Calu3 (cell line): ENCODE measurements around the gene FABP7. TPM values are rescaled to one million over a fixed set of nuclear protein-coding genes. Genes with fewer than 3 reads are reported as not detected.
A peak's percentile ranks its signal among the peaks of the same experiment; 100 is the strongest.

Experiments
- BruUV-seq: library from RNA; stranded (reverse); fragments of 400-500 nt; replicated peaks from 2 replicates; lab custom pipeline; 2021; lab: Mats Ljungman, UMichigan
- CTCF ChIA-PET: fragments of 300-600 bp; sonication (Branson Sonifier 250); formaldehyde crosslinking; loops from one replicate; lab custom pipeline; 2022; ENCODE audit warnings: antibody characterized with exemption; lab: Charles Lee
- DNase-seq: peaks from one replicate; pipeline ENCODE4 v3.0.0; 2022
- H3K27ac Mint-ChIP-seq: one replicate; pipeline ENCODE4 v1.8.0; 2022; ENCODE audit warnings: mixed read lengths; ENCODE audit not compliant: unreplicated experiment
- H3K27me3 Mint-ChIP-seq: one replicate; pipeline ENCODE4 v1.8.0; 2022; ENCODE audit warnings: mixed read lengths; ENCODE audit not compliant: unreplicated experiment
- H3K36me3 Mint-ChIP-seq: one replicate; pipeline ENCODE4 v1.8.0; 2022; ENCODE audit warnings: mild to moderate bottlenecking, moderate library complexity, mixed read lengths; ENCODE audit not compliant: insufficient read depth, unreplicated experiment
- H3K4me1 Mint-ChIP-seq: one replicate; pipeline ENCODE4 v1.8.0; 2022; ENCODE audit warnings: mild to moderate bottlenecking, low read depth, mixed read lengths; ENCODE audit not compliant: unreplicated experiment
- H3K4me3 Mint-ChIP-seq: one replicate; pipeline ENCODE4 v1.8.0; 2022; ENCODE audit warnings: mild to moderate bottlenecking, low read depth, moderate library complexity, mixed read lengths; ENCODE audit not compliant: unreplicated experiment
- H3K9me3 Mint-ChIP-seq: one replicate; pipeline ENCODE4 v1.8.0; 2022; ENCODE audit warnings: low read depth, mixed read lengths; ENCODE audit not compliant: unreplicated experiment
- intact Hi-C: fragments of 100-400 bp; cut with micrococcal nuclease; formaldehyde crosslinking; loops from one replicate; pipeline ENCODE4 v1.10.0; 2022; ENCODE audit not compliant: unreplicated experiment
- total RNA-seq: library from RNA; stranded (reverse); gene quantifications from 2 replicates; pipeline ENCODE4 v1.2.3, GENCODE V29; 2022
- TF ChIP-seq, protein P1 (sequence below): fragments of 200-600 bp; IDR thresholded peaks from one replicate; pipeline ENCODE4 v1.8.0; 2022; ENCODE audit warnings: antibody characterized with exemption; ENCODE audit not compliant: unreplicated experiment

Gene FABP7
- total RNA-seq, 1 experiment from 2014 or later: not detected

GRCh38 chr6:122787721-122788120 lies 8.2 kb downstream of the FABP7 start:
- no peaks in the 10 kb centered on the region for H3K27me3 Mint-ChIP-seq
- no peak overlapping the region for H3K4me3 Mint-ChIP-seq
- CTCF ChIA-PET: no interaction called here
- H3K27ac Mint-ChIP-seq: no peak overlapping the region
- intact Hi-C loops: loop anchor here (5.0 kb wide), 1 partner anchor 50 kb away; no protein-coding TSS in a partner anchor
- H3K36me3 Mint-ChIP-seq: peaks cover 14% of the 10 kb centered on the region
- H3K9me3 Mint-ChIP-seq: no peaks in the 10 kb centered on the region
- no TSS peak for BruUV-seq
- DNase-seq: no peak
- peaks cover 11% of the 10 kb centered on the region for H3K4me1 Mint-ChIP-seq
- TF ChIP-seq, protein P1, sequence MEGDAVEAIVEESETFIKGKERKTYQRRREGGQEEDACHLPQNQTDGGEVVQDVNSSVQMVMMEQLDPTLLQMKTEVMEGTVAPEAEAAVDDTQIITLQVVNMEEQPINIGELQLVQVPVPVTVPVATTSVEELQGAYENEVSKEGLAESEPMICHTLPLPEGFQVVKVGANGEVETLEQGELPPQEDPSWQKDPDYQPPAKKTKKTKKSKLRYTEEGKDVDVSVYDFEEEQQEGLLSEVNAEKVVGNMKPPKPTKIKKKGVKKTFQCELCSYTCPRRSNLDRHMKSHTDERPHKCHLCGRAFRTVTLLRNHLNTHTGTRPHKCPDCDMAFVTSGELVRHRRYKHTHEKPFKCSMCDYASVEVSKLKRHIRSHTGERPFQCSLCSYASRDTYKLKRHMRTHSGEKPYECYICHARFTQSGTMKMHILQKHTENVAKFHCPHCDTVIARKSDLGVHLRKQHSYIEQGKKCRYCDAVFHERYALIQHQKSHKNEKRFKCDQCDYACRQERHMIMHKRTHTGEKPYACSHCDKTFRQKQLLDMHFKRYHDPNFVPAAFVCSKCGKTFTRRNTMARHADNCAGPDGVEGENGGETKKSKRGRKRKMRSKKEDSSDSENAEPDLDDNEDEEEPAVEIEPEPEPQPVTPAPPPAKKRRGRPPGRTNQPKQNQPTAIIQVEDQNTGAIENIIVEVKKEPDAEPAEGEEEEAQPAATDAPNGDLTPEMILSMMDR: no peak

DNA sequence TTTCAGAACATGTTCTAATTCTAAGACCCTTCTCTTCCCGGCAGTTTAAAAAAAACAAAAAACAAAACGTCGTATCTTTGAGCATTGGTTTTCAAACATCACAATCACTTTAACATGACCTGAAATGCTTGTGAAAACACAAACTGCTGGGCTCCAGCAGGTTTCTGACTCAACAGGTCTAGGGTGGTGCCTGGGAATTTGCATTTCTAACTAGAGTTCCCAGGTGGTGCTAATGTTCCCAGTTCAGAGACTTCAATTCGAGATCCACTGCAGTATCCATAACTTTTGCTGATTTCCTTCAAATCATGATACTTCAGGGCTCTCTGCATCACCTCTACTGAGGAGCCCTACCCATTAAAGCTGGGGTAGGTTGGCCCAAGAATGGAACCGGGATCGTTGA lies 8.7 kb downstream of the FABP7 start:
- H3K27ac Mint-ChIP-seq: no peak overlapping the region
- H3K9me3 Mint-ChIP-seq: no peaks in the 10 kb centered on the region

GRCh38 chr6:122788663-122789181 lies 9.2 kb downstream of the FABP7 start:
- no peaks in the 10 kb centered on the region for H3K27me3 Mint-ChIP-seq
- BruUV-seq: no TSS peak
- CTCF ChIA-PET: interaction anchor here (1.0 to 2.0 kb wide), 7 partner anchors 10 to 93 kb away, joined by 3 to 16 read pairs (median 5); no protein-coding TSS in a partner anchor

More for the DNA sequence above, 8.7 kb downstream of the FABP7 start:
- H3K36me3 Mint-ChIP-seq: peaks cover 14% of the 10 kb centered on the region
- no peaks in the 10 kb centered on the region for H3K27me3 Mint-ChIP-seq
- no peak for DNase-seq
- TF ChIP-seq, protein P1: no peak
- H3K4me3 Mint-ChIP-seq: no peak overlapping the region
- H3K4me1 Mint-ChIP-seq: peaks cover 11% of the 10 kb centered on the region
- intact Hi-C loops: loop anchor here (5.0 kb wide), 1 partner anchor 51 kb away; no protein-coding TSS in a partner anchor
- no TSS peak for BruUV-seq
- CTCF ChIA-PET: interaction anchor here (1.3 to 2.0 kb wide), 2 partner anchors 51 to 92 kb away, joined by 5 to 11 read pairs; no protein-coding TSS in a partner anchor

DNA sequence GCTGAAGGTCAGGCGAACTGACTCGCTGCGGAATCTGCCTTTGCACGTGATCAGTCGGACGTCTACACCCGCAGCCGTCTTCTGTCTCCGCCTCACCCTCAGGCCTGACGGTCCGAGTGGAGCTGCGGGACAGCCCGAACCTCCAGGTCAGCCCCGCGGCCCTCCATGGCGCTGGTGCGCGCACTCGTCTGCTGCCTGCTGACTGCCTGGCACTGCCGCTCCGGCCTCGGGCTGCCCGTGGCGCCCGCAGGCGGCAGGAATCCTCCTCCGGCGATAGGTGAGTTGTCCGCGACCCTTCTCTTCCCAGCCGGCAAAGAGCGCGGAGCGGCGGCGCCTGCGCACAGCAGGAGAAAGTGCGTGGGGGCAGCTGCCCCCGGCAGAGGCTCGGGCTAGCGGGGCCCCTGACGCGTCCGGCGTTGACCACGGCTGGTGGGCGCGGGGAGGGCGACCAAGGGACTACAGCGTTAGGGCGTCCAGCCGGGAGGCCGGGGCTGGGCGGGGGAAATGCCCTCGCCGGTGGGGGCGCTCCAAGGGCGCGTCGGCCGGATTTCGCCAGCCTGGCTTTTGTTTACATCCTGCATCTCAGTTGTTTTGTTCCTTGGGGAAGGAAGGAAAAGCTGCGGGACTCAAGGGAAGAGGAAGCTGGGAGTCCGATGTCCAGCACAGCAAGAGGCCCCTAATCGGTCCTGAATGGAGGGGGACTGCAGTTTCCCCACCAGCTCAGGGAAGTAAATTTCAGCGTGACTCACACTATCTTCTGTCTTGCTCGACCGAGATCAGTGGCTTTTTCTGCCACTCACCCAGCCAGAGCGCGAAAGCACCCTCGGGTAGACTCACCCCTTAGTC lies 9.9 kb downstream of the FABP7 start, which contains the start of gene SMPDL3A:
SMPDL3A (plus strand) TSS at position 77 of the 846 bp plus-strand sequence; CDS start at position 166, 89 bp downstream.
- H3K4me1 Mint-ChIP-seq: peaks cover 11% of the 10 kb centered on the region
- H3K27ac Mint-ChIP-seq: peak within 1 kb of the TSS; percentile 73
- H3K4me3 Mint-ChIP-seq: peak within 1 kb of the TSS; percentile 93
- TF ChIP-seq, protein P1: peak; percentile 49
- H3K36me3 Mint-ChIP-seq: peaks cover 14% of the 10 kb centered on the region
- CTCF ChIA-PET: interaction anchor here (1.0 to 2.0 kb wide), 7 partner anchors 9 to 94 kb away, joined by 3 to 16 read pairs (median 5); no protein-coding TSS in a partner anchor
- peak; percentile 80 for DNase-seq
- H3K27me3 Mint-ChIP-seq: no peaks in the 10 kb centered on the region
- BruUV-seq: no TSS peak
- intact Hi-C loops: loop anchor here (1.0 to 5.0 kb wide), 2 partner anchors 49 to 52 kb away; no protein-coding TSS in a partner anchor
- H3K9me3 Mint-ChIP-seq: no peaks in the 10 kb centered on the region

More at GRCh38 chr6:122788663-122789181, 9.2 kb downstream of the FABP7 start:
- TF ChIP-seq, protein P1: no peak
- Mint-ChIP-seq H3K4me3 (peak overlapping the region; percentile 93), H3K4me1 (peaks cover 11% of the 10 kb centered on the region), H3K9me3 (no peaks in the 10 kb centered on the region), H3K36me3 (peaks cover 14% of the 10 kb centered on the region), H3K27ac (peak overlapping the region; percentile 73)
- no peak for DNase-seq
- intact Hi-C loops: loop anchor here (1.0 to 5.0 kb wide), 2 partner anchors 50 to 51 kb away; no protein-coding TSS in a partner anchor
